Retina (tissue), 1 donor: Measurements from ENCODE around the gene FAIM2.

ENCODE experiments used
- DNase-seq: peaks from one replicate; pipeline ENCODE4 v3.0.0-alpha.2; 2016

Gene FAIM2

DNA sequence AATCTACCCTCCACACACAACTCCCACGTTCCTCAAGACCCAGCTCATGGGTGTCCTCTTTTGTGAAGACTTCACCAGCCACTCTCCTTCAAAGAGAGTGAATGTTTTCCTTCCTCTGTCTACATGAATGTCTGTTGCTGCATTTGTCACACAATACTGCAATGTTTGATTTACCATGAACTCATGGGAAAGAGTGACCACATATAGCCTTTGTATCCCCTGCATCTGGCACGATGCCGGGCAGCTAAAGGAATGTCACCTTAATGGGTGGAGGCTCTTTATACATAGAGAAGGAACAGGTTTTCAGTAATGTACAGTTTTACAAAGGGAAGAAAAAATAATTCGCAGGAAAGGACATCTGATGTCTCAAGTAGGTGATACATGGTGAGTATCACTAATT lies 48.7 kb downstream of the FAIM2 start:
- DNase-seq: no peak

GRCh38 chr12:49853671-49854070 lies 50.0 kb downstream of the FAIM2 start:
- DNase-seq: no peak

GRCh38 chr12:49847161-49847560 lies 56.5 kb downstream of the FAIM2 start:
- no peak for DNase-seq

GRCh38 chr12:49846032-49846431 lies 57.7 kb downstream of the FAIM2 start:
- DNase-seq: no peak

GRCh38 chr12:49843876-49844437 lies 59.7 kb downstream of the FAIM2 start:
- no peak for DNase-seq

DNA sequence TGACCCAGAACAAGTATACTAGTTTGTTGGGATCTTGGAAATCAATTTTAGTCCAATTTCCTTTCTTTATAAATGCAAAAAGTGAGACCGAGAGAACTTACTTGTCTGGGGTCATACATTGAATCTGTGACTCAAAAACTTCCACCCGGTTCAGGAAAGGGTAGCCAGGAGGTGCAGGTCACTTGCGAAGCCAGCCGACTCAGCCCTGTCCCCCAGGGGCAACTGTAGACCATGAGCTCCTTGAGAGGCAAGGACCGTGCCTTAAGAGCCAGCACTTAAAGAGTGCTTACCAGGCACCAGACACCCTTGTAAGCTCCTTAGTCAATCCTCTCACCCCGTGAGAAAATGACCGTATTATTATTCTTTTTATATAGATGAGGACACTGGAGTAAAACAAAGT lies 60.3 kb downstream of the FAIM2 start:
- no peak for DNase-seq

DNA sequence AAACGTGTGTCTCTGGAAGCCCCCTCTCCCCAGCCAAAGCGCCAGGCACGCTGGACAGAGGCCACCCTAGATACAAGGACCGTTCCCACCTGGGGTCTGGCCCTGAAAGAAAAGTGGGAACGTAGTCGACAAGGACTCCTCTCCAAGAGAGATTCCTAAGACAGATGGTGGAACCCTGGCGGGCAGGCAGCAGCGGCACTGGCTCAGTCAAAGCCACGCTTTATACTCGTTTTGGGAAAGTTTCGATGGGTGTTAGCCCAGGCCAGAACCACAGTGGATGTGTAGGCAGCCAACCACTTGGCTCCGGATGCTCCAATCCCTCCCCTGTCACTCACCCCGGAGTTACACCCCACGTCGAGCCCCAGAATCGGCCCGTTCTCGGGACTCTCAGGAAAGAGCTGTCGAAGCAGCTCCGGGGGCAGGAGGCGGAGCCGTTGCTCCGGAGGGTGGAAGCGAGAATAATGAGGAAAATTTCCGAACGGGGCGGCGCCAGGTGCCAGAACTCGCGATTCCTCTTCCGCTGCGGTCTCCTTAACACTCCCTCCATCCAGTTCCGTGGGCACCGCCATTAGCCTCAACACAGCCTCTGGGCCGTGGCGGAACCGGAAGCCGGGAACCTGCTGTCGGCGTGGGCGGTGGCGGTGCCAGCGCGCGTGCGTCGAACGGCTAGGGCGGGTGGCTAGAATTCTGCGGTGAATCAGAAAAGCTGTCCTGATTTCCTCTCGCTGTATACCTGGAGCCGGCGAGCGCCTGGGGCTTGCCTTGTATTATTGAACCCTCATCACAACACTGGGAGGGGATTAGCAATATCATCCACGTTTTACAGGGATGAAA lies 61.0 kb downstream of the FAIM2 start, which contains the start of gene BCDIN3D:
Gene BCDIN3D, minus strand, starts transcription at position 588 of the 834 bp plus-strand sequence. Its CDS starts 19 bp downstream, at position 569.
- DNase-seq: peak; percentile 93

- DNase-seq: peak; percentile 39
These were observed 64.6 kb downstream of the FAIM2 start for GRCh38 chr12:49838973-49839633.

DNA sequence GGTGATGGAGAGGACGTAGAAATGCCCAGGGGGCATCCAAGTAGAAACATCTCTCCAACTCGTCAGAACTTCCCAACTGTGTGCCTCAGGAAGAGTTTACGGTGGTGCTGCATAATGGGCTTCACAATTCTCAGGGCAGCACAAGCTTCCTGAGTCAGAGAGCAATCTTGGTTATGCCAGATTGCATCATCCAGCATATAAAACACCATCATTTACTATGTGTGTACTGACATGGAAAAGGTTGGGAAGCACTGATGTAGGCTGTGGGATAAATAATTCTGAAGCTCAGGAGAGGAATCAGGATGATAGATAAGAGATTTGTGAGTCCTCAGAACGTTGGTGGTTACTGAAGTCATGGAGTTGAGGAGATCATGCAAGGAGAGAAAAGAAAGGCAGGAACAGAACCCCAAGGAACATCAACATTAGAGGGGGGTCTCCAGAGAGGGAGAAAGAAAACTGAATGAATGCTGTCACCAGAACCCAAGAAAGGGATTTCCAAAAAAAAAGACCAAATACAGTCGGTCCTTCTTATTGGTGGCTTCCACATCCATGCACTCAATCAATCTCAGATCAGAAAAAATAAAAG lies 70.8 kb downstream of the FAIM2 start:
- DNase-seq: no peak

- DNase-seq: no peak
These were observed 72.0 kb downstream of the FAIM2 start for GRCh38 chr12:49831717-49832116.

GRCh38 chr12:49828133-49829091 lies 75.3 kb downstream of the FAIM2 start, which contains the start of gene NCKAP5L:
Gene NCKAP5L, minus strand, starts transcription at chr12:49828413. Its CDS starts 24,369 bp downstream, at chr12:49804044.
- DNase-seq: peak; percentile 95

DNA sequence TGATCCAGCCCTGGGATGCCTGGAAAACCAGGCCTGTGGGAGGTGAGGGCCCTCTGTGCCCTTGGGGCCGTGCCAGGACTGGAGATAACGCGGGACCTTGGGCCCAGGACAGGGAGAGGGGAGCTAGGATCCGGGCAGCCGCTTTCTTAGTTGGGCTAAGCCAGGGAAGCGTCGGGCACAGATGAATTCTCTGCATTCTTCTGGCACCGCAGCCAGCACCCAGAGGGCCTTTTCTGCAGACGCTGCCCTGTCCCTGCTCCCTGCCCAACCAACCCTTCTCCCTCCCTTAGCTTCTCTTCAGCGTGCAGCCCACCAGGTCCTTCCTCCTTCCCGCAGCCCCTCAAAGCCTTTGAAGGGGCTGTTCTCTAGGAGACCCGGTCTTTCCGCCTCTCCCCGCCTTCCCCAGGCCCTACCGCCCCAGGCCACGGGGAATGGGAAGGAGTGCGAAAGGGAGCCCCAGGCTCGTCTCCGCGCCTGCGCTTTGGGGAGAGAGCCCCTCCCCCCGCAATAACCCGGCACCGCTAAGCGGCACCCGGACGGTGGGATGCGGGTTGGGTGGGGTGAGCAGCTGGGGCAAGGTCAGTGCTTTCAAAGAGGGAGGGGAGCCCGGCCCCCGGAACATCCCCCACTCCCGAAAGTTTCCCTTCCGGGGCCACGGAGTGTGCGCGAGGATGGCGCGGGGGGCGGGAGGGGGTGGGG lies 76.2 kb downstream of the FAIM2 start:
- peak; percentile 85 for DNase-seq

GRCh38 chr12:49827051-49827400 lies 76.7 kb downstream of the FAIM2 start:
- no peak for DNase-seq

GRCh38 chr12:49825971-49826421 lies 77.7 kb downstream of the FAIM2 start:
- DNase-seq: no peak

GRCh38 chr12:49825360-49825970 lies 78.2 kb downstream of the FAIM2 start:
- no peak for DNase-seq

GRCh38 chr12:49824895-49825294 lies 78.8 kb downstream of the FAIM2 start:
- no peak for DNase-seq

DNA sequence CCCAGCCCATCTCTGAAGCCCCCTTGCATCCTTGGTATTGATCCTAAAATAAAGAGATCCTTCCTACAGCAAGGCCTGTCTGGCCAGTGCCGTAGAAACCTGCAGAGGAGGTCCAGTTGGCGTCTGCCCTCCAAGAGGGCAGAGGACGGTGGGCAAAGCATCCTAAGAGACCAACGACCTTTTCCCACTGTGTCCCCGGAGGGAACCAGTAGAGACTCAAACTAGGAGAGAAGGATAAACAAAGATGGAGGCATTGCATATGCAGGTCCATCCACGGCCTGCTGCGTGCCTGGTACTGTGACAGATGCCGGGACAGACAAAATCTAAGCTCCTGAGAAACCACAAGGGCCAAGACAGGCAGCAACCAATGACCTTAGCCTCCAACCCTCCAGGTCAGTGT lies 79.3 kb downstream of the FAIM2 start:
- DNase-seq: no peak

DNA sequence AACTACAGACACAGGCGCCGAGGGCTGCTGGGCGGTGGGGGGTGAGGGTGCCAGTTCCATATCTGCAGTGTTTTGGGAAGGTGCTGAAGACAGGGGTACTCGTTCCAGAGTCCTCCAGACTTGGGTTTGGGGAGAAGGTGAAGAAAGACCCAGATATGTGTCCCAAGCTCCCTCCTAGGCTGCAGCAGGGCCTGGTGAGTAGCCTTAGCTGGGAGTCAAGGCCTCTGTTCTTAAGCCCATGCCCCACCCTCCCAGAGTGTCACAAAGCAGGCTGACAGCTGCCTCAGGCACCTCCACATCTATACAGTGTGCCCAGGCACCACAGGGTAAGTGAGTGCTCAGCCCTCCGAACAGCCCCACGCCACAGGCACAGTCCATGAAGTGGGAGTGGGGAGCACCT lies 79.7 kb downstream of the FAIM2 start:
- DNase-seq: no peak

DNA sequence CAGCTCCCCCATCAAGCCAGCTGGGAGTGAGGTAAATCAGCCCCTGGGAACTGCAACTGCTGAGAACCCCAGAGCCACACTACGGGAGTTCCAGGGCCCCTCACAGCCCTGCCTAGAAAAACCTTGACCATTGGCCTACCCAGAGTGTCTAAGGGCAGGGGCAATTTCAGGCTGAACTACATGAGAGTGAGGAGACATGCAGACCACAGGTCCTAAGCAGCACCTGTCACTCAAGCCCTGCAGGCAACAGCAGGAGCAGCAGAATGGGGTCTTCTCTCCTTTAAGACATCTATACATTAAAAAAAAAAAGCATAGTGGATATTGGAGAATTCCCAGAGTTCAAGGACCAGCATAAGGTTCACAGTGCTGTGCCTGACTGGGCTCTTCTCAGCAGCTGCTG lies 80.3 kb downstream of the FAIM2 start:
- DNase-seq: no peak

DNA sequence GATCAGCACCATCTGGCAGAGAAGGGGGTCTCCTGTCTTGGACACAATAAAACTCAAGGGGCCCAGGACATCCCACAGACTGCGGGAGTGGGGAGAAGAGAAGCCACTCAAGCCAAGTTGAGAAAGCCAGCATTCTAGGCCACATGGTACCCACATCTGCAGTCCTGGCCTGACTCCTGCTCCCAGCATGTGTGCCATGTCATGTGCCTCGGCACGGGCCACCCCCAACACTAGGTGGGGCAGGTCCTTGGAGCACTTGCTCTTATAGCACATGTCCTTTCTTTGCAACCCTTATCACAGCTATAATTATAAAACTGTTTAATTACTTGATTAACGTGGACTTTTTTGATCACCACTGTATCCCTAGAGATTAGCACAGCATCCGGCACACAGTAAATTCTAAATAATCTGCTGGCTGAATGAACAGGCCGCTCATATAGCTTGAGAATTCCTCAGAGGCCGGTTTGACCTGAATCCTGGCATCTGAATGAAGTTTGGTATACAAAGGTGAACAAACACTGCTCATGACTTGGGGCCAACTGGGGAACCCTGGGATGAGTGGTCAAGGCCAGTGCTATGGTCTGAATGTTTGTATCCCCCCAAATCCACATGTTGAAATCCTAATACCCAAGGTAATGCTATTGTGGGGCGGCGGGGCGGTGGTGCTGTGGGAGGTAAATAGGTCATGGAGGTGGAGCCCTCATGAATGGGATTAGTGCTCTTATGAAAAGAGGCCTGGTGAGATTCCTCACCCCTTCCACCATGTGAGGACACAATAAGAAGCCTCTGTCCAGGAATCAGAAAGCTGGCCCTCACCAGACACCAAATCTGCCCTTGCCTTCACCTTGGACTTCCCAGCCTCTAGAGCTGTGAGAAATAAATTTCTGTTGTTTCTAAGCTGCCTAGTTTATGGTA lies 82.1 kb downstream of the FAIM2 start:
- no peak for DNase-seq
